ELR (cell line): ENCODE data around the gene TRAF3IP1.

ENCODE experiments used
- DNase-seq: peaks from one replicate; pipeline ENCODE4 v3.0.0-alpha.2; 2015; ENCODE audit warnings: low read depth

The TRAF3IP1 gene

GRCh38 chr2:238287737-238288649 is 32.3 kb upstream of the TRAF3IP1 start, which contains the start of gene PER2:
TSS of gene PER2 (minus strand) at chr2:238288610. CDS start at chr2:238277936, 10,674 bp downstream.
- peak; percentile 91 for DNase-seq

GRCh38 chr2:238288650-238289573 is 31.4 kb upstream of the TRAF3IP1 start:
- peak; percentile 99 for DNase-seq

GRCh38 chr2:238289574-238289973 is 30.7 kb upstream of the TRAF3IP1 start:
- DNase-seq, result no peak

GRCh38 chr2:238290091-238290509 is 30.2 kb upstream of the TRAF3IP1 start:
- peak; percentile 52 for DNase-seq

GRCh38 chr2:238290715-238291549 is 29.4 kb upstream of the TRAF3IP1 start:
- DNase-seq, result no peak

GRCh38 chr2:238291550-238292281 is 28.6 kb upstream of the TRAF3IP1 start:
- no peak for DNase-seq

- no peak for DNase-seq
Measured at GRCh38 chr2:238294046-238294392, 26.3 kb upstream of the TRAF3IP1 start.

- no peak for DNase-seq
Measured at GRCh38 chr2:238294393-238295143, 25.8 kb upstream of the TRAF3IP1 start.

- no peak for DNase-seq
Measured at GRCh38 chr2:238295144-238296112, 24.9 kb upstream of the TRAF3IP1 start.

- no peak for DNase-seq
Measured at GRCh38 chr2:238296638-238297457, 23.5 kb upstream of the TRAF3IP1 start.

GRCh38 chr2:238299803-238300202 is 20.5 kb upstream of the TRAF3IP1 start:
- no peak for DNase-seq

GRCh38 chr2:238302087-238302486 is 18.2 kb upstream of the TRAF3IP1 start:
- DNase-seq, result no peak

- DNase-seq, result no peak
Measured at GRCh38 chr2:238302751-238303150, 17.6 kb upstream of the TRAF3IP1 start.

GRCh38 chr2:238304116-238304515 is 16.2 kb upstream of the TRAF3IP1 start:
- DNase-seq, result no peak

GRCh38 chr2:238305092-238305862 is 15.0 kb upstream of the TRAF3IP1 start:
- peak; percentile 27 for DNase-seq

- DNase-seq, result no peak
Measured at GRCh38 chr2:238305965-238306671, 14.2 kb upstream of the TRAF3IP1 start.

- DNase-seq, result no peak
Measured at GRCh38 chr2:238306672-238306998, 13.7 kb upstream of the TRAF3IP1 start.
